Measurements from ENCODE around the gene FGFR2.

FGFR2 gene

GRCh38 chr10:121610798-121611323, 12.6 kb upstream of the FGFR2 start:
- no peak for DNase-seq (ENCODE audit: low read depth in 2 of 2)

- DNase-seq (ENCODE audit: low read depth in 2 of 2), result no peak
Observed at GRCh38 chr10:121609426-121610380, 11.5 kb upstream of the FGFR2 start.

- DNase-seq (ENCODE audit: low read depth in 2 of 2), result no peak
Observed at GRCh38 chr10:121608469-121609190, 10.4 kb upstream of the FGFR2 start.

GRCh38 chr10:121607310-121608055, 9.2 kb upstream of the FGFR2 start:
- DNase-seq (ENCODE audit: low read depth in 2 of 2), result no peak

GRCh38 chr10:121605708-121606107, 7.5 kb upstream of the FGFR2 start:
- DNase-seq (ENCODE audit: low read depth in 2 of 2), result no peak

- no peak for DNase-seq (ENCODE audit: low read depth in 2 of 2)
Observed at GRCh38 chr10:121601458-121601857, 3.2 kb upstream of the FGFR2 start.

GRCh38 chr10:121600611-121601010, 2.4 kb upstream of the FGFR2 start:
- DNase-seq (ENCODE audit: low read depth in 2 of 2), result no peak

GRCh38 chr10:121599947-121600346, 1.7 kb upstream of the FGFR2 start:
- DNase-seq (ENCODE audit: low read depth in 2 of 2), result no peak

GRCh38 chr10:121597504-121598262, 561 bp downstream of the FGFR2 start:
- DNase-seq (ENCODE audit: low read depth in 2 of 2), result no peak

GRCh38 chr10:121596689-121597503, 1.3 kb downstream of the FGFR2 start:
- no peak for DNase-seq (ENCODE audit: low read depth in 2 of 2)

- no peak for DNase-seq (ENCODE audit: low read depth in 2 of 2)
Observed at GRCh38 chr10:121595806-121596688, 2.2 kb downstream of the FGFR2 start.

GRCh38 chr10:121595351-121595805, 2.9 kb downstream of the FGFR2 start:
- no peak for DNase-seq (ENCODE audit: low read depth in 2 of 2)

- peak; percentile 66 to 70 for DNase-seq (ENCODE audit: low read depth in 2 of 2)
Observed at GRCh38 chr10:121594623-121595350, 3.5 kb downstream of the FGFR2 start.

- no peak for DNase-seq (ENCODE audit: low read depth in 2 of 2)
Observed at GRCh38 chr10:121594076-121594475, 4.2 kb downstream of the FGFR2 start.

GRCh38 chr10:121593281-121594075, 4.8 kb downstream of the FGFR2 start:
- DNase-seq (ENCODE audit: low read depth in 2 of 2), result no peak

GRCh38 chr10:121592155-121592890, 5.9 kb downstream of the FGFR2 start:
- no peak for DNase-seq (ENCODE audit: low read depth in 2 of 2)

GRCh38 chr10:121591186-121591585, 7.1 kb downstream of the FGFR2 start:
- no peak for DNase-seq (ENCODE audit: low read depth in 2 of 2)
